ENCODE measurements around the gene DGKI.

DNA sequence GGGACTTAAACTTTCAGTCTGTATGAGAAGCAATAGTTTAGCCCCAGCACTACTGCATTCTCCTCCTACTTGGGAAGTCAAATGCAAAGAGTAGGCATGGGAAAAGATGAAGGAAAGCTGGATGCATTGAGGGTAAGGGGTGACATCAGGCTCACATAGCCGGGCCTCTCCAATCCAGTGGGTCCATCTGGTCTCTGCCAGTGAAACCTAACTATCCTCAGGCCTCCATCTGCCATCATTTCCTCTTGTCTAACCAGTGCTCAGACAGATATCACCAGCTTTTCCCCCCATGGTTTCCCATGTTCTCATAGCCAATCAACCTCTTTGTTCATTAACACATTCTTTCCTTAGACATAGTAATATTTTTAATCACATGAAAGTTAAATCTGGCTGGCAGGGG is 118.3 kb downstream of the DGKI start:
- TF ChIP-seq POLR2A (IDR thresholded peaks at IDR 0.05) = no peak
- TF ChIP-seq, protein P1, sequence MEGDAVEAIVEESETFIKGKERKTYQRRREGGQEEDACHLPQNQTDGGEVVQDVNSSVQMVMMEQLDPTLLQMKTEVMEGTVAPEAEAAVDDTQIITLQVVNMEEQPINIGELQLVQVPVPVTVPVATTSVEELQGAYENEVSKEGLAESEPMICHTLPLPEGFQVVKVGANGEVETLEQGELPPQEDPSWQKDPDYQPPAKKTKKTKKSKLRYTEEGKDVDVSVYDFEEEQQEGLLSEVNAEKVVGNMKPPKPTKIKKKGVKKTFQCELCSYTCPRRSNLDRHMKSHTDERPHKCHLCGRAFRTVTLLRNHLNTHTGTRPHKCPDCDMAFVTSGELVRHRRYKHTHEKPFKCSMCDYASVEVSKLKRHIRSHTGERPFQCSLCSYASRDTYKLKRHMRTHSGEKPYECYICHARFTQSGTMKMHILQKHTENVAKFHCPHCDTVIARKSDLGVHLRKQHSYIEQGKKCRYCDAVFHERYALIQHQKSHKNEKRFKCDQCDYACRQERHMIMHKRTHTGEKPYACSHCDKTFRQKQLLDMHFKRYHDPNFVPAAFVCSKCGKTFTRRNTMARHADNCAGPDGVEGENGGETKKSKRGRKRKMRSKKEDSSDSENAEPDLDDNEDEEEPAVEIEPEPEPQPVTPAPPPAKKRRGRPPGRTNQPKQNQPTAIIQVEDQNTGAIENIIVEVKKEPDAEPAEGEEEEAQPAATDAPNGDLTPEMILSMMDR (IDR thresholded peaks at IDR 0.05) = no peak
